NCI-H460 (cell line): ENCODE measurements around the gene DNMT3A. TPM values are rescaled to one million over a fixed set of nuclear protein-coding genes. Genes with fewer than 3 reads are reported as not detected.
A peak's percentile ranks its signal among the peaks of the same experiment; 100 is the strongest.

Source experiments
- DNase-seq: peaks from one replicate; pipeline ENCODE4 v3.0.0-alpha.2; 2016; ENCODE audit warnings: low read depth; ENCODE audit errors: extremely low read depth
- total RNA-seq: library from RNA; depleted of rRNA; stranded (reverse); fragments of >200 nt; shearing (Covaris generic); gene quantifications from 2 replicates; pipeline ENCODE4 v1.2.3, GENCODE V29; 2014

The DNMT3A gene
- total RNA-seq, 1 experiment from 2014 or later: 4.9 TPM

- DNase-seq: no peak
Observed at GRCh38 chr2:25373269-25373981, 31.7 kb upstream of the DNMT3A start.

GRCh38 chr2:25372405-25373268 is 30.9 kb upstream of the DNMT3A start:
- no peak for DNase-seq

GRCh38 chr2:25371253-25372241 is 29.8 kb upstream of the DNMT3A start:
- no peak for DNase-seq

GRCh38 chr2:25369876-25370275 is 28.2 kb upstream of the DNMT3A start:
- DNase-seq: no peak

- DNase-seq: no peak
Observed at GRCh38 chr2:25369439-25369838, 27.7 kb upstream of the DNMT3A start.

- DNase-seq: no peak
Observed at GRCh38 chr2:25368660-25369059, 26.9 kb upstream of the DNMT3A start.

- DNase-seq: no peak
Observed at GRCh38 chr2:25367296-25367695, 25.6 kb upstream of the DNMT3A start.

GRCh38 chr2:25366629-25367028 is 24.9 kb upstream of the DNMT3A start:
- DNase-seq: no peak

- no peak for DNase-seq
Observed at GRCh38 chr2:25365241-25365640, 23.5 kb upstream of the DNMT3A start.

GRCh38 chr2:25363733-25364132 is 22.0 kb upstream of the DNMT3A start:
- DNase-seq: no peak

GRCh38 chr2:25362434-25363145 is 20.9 kb upstream of the DNMT3A start:
- DNase-seq: no peak

GRCh38 chr2:25362049-25362433 is 20.3 kb upstream of the DNMT3A start:
- DNase-seq: peak; percentile 94

- no peak for DNase-seq
Observed at GRCh38 chr2:25361261-25362048, 19.7 kb upstream of the DNMT3A start.

GRCh38 chr2:25358836-25359235 is 17.1 kb upstream of the DNMT3A start:
- DNase-seq: no peak

GRCh38 chr2:25358249-25358815 is 16.6 kb upstream of the DNMT3A start:
- no peak for DNase-seq

GRCh38 chr2:25356088-25356487 is 14.4 kb upstream of the DNMT3A start:
- no peak for DNase-seq

GRCh38 chr2:25355270-25355669 is 13.5 kb upstream of the DNMT3A start:
- no peak for DNase-seq

GRCh38 chr2:25354116-25354515 is 12.4 kb upstream of the DNMT3A start:
- no peak for DNase-seq

- no peak for DNase-seq
Observed at GRCh38 chr2:25349397-25349796, 7.7 kb upstream of the DNMT3A start.
